HUDEP-2 (cell line): ENCODE measurements around the gene SLC7A5.
"Not testable (repeated sequence)": the region's sequence is repeated elsewhere in the genome, so short reads cannot be mapped to it uniquely, and the experiment has no call there.

Experiments used
- DNase-seq, 76 experiments: peaks; one replicate each; lab custom pipeline; 2025; ENCODE audit not compliant: unreplicated experiment in 76 of 76; lab: John Stamatoyannopoulos, UW

Gene SLC7A5

DNA sequence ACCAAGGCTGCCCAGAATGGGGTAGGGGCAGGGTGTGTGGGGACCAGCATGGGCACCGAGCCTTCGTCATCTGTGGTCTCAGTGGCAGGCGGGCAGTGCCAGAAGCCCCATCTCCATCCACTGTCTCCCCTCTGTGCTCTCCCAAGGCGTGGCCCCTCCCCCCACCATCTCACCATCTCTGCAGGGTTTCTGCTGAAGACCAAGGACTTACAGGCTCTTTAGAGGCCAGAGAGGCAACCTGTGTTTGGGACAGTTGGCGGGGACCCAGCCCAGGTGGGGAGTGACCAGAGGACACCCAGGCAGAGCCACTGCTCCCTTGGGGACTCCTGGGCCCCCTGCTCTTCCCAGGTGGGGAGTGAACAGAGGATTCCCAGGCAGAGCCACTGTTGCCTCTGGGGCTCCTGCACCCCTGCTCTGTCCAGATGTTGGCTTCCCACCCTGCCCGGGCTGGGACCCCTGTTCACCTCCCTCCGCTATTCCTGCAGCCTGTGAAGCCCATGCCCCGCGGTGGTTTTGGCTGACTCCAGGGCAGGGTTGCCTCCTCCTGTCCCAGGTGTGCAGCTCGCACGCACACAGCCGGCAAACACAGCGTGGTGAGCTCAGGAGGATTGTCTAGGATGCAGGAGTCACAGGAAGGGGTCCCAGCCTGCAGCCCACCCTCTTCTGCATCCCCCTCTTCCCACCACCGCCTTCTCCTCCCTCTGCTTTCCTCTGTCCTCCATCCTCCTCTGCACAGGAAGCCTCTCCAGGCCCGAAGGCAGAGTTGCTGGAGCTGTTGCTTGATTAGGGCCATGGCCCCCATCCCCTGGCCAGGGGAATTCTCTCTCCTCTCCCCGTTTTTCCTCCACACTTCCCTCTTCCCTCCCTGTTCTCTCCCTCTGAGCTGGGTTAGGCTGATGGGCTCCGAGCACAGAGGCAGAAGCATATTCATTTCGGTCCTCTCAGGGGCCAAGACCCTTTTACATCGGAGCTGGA lies 45.0 kb downstream of the SLC7A5 start:
- DNase-seq = no peak

DNA sequence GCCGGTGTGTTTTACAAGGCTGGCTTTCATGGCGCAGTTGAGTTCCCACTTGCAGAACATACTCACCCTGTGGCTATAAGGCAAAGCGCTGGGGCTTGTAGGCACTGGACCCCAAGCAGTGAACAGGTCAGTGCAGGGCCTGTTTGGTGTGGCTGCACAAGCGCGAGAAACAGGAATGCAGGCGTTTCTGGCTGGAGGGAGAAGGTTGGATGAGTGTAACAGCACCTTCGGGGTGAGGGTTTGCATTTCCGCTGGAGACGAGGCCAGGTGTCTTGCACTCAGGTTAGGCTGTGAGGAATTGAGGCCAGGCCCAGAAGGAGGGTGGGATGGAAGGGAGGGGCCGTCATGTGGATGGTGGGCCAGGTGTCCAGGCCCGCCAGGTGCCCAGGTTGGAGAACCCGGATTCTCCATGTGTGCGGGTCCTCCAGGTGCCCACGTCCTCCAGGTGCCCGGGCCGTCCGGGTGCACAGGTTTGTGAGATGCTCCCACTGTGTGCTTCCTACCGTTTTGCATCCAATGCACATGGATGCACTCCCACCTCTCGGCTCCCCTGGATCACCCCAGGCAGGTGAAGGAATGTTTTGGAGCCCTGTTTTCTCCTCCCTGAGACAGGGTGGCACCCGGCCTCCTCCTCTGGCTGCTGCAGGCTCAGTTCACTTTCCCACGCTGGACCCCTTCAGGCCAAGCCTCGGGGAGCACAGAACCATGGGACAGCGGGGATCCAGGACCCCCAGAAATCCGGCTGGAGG lies 46.0 kb downstream of the SLC7A5 start:
- DNase-seq = no peak

DNA sequence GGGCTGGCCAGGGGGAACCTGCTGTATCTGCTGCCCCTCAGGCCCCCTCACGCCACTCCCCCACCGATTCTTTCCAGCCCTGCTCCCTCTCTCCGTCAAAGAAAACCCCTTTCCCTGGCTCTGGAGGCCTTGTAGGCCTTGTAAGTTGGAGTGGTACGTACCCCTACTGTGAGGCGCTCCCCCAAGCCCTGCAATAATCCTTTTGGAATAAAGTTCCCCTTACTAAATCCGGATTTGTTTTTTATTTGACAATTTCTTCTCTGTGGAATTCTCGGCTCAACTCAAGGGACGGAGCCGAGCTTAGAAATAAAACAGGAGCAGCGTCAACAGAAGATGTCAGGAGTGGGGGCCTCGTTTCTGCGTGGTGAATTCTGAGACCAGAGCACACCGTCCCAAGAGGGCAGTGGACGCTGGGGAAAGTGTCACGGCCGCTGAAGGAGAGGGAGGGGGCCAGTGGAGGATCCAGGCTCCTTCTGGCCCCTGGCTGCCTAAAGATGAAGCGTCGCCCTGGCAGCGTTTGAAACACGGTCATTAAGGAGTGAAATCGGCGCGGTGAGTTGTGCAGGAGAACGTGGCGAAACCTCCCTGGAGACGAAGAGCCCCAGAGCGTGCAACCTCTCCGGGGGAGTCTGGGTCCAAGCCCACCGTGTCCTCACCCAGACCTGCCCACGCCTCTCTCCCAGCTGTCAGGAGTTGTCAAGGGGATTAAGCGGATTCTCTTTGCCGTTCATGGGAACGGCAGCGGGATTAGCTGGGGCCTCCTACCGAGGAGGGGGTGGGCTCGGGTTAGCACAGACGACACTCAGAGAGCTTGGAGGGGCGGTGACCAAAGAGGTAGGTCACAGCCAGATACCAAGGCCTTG lies 47.0 kb downstream of the SLC7A5 start:
- no peak for DNase-seq

DNA sequence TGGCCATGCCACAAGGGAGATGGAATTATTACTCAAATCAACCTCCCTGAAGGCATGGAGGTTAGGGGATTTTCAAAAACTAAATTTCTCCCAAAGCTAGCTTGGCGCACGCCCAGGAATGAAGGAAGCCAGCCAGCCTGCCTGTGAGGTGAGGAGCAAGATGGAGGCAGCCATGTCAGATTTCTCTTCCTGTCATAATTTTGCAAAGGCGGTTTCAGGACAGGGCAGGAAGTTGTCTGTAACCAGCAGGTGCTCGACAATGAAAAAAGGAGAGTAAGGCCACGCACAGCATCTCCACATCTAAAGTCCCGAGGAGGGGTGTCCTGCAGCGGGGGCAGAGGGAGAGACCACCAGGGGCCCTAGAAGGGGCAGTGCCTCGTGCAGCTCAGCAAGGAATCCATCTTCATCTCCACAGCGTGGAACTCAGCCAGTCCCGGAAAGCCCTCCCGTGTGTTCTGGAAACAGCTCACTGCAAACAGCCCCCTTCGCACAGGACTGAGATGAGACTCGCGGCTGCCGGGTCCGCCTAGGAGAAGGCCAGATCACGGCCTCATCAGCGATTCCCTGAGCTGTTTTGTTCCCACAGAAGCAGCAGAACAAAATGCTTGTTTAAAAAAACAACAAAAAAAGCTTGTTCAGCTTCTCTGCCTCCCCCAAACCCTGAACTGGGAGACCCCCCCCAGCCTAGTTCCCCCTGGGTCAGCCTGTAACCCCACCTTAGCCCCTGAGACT lies 47.8 kb downstream of the SLC7A5 start:
- DNase-seq = no peak

DNA sequence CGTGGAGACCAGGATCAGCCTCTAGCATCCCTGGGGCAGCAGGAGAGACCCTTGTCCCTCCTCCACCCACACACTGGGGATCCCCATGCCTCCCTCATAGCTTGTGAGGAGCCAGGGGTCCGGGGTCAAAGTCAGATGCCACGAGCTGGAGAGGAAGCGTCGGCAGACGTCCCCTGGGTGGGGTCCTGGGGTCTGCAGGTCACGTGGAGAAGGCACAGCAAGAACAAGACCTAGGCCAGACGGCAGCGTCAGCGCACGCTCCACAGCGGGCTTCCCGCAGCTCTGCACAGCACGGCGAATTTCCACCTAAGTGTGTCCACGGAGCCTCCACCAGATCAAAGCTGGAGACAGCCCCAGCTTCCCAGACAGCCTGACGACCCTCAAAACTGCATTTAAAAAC lies 49.3 kb downstream of the SLC7A5 start:
- DNase-seq = no peak

DNA sequence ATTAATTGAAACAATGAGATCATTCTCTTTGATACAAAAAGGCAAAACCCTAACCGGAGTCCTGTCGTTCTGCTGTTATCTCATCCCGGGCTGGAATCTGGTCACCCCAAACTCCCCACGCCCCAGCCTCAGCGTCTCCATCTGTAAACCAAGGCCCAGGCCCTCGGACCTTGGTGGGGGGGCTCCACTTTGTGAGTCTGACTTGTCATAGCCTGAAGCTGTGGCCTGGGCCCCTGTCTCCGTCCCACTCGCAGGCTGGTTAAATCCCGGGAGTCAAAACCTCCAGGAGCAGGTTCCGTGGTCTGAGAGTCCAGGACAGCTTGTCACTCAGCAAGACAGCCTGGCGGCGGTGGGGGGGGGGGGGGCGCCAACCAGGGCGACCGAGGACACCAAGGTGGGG lies 50.0 kb downstream of the SLC7A5 start:
- DNase-seq = no peak

DNA sequence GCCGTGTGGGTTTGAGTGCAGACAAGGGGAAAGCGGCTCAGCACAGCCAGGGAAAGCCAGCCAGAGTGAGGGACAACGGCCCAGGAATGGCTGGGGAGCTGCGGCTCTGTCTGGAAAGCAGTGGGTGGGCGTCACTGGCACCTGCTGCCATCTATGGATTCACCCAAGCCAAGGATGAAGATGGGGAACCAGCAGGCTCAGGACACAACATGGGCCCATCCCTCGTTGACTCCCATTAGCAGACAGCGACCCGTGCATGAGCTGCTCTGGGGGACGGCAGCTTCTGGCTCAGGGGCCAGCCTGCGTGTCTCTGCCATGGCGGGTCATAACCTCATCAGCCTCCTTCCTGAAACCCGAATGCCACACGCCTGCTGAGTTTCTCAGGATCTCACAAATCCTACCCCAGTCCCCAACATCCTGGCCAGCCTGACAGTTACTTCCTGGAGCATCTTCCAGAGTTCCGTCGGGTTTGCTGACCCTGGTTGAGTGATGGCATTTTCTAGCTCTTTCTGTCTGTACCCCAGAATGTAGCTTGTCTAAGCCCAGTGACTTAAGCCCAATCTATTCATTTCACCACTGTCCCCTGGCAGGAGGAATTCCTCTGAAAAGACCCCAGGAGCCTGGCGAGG lies 50.7 kb downstream of the SLC7A5 start:
- no peak for DNase-seq

DNA sequence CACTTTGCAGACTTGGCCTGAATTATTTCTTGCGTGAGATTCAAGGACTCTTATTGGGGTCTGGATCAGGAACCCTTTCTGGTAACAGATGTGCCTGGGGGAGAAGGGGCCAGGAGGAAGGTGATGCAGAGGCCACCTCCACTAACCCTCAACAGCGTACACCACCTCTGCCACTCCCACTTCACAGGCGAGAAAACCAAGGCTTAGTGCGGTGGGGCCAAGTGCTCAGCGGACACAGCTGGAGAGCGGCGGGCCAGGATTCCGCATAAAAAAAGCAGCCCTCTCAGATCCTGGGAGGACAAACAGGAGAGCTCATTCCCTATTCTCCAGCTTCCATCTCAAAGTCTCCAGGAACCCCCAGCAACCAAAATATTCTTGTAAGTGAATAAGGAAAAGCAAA lies 51.4 kb downstream of the SLC7A5 start:
- no peak for DNase-seq

DNA sequence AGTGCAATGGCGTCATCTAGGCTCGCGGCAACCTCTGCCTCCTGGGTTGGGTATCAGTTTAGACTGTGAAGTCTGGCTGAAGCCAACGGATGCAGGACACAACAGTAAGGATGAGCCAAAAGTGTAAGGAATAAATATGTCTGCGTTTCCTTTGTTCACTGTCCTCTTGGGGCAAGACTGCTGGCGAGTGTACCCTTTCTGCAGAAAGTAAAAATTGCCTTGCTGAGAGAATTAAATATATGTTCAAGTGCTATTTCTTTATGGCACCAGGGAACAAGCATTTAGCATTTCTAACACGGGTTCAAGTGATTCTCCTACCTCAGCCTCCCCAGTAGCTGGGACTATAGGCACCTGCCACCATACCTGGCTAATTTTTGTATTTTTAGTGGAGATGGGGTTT lies 51.9 kb downstream of the SLC7A5 start:
- not testable (repeated sequence) for DNase-seq

DNA sequence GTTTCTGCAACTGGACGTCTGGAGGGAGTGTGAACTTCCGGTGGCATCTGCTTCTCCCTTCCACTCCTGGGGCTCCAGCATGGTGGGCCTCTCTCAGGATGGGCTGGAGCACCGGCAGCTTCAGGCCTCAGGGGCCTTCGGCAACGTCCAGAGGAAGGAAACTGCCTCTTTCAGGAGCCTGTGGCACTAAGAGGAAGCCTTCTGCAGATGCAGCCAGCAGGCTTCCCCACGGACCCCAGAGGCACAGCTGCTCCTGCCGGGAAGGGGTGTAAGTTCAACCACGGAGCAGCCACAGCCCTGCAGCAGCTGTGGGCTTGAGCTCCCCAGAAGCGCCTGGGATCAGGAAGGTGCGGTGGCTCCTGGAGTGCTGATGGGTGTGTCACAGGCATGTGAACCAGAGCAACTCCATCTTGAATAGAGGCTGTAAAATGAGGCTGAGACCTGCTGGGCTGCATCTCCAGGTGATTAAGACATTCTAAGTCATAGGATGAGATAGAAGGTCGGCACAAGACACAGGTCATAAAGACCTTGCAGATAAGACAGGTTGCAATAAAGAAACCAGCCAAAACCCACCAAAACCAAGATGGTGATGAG lies 52.7 kb downstream of the SLC7A5 start:
- DNase-seq = no peak

DNA sequence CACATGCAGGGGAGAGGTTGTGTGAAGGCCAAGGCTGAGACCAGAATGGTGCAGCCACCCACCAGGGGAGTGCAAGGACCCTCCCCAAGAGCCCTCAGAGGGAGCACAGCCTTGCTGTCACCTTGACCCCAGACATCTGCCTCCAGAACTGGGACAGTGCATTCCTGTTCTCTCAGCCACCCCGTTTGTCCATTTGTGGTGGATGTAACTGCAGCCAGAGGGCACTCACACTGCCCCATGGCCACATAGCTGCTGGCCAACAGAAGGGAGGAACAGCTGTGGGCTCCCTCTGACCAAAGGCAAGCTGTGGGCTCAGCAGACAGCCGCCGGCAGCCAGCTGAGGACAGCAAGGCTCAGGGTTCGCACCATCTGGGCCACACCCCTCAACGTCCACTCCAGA lies 53.7 kb downstream of the SLC7A5 start:
- DNase-seq = no peak

DNA sequence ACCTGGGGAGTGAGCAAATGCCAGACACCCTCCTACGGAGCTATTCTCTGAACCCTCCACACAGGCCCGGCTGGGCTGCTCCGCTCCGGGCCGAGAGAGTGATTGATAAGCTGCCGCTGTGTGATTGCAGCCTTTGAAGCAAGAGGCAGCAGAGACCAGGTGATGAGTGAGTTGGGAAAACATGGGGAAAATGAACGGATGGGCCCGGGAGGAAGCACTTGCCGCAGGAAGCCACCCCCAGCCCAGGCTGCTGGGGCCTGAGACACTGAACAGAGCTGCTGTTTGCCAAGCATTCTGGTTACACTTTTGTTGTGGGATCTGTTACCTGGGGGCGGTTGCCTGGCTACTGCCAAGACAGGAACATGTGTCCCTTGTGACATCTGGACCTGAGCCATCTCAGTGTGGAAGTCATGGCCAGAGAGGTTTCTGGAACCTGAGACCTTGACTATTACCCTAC lies 57.1 kb downstream of the SLC7A5 start:
- no peak for DNase-seq

DNA sequence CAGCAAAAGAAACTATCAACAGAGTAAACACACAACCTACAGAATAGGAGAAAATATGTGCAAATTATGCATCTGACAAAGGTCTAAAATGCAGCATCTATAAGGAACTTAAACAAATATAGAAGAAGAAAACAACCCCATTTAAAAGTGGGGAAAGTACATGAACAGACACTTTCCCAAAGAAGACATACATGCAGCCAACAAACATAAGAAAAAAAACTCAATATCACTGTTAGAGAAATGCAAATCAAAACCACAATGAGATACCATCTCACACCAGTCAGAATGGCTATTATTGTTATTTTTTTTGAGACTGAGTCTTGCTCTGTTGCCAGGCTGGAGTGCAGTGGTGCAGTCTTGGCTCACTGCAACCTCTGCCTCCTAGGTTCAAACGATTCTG lies 57.9 kb downstream of the SLC7A5 start:
- DNase-seq = not testable (repeated sequence)

DNA sequence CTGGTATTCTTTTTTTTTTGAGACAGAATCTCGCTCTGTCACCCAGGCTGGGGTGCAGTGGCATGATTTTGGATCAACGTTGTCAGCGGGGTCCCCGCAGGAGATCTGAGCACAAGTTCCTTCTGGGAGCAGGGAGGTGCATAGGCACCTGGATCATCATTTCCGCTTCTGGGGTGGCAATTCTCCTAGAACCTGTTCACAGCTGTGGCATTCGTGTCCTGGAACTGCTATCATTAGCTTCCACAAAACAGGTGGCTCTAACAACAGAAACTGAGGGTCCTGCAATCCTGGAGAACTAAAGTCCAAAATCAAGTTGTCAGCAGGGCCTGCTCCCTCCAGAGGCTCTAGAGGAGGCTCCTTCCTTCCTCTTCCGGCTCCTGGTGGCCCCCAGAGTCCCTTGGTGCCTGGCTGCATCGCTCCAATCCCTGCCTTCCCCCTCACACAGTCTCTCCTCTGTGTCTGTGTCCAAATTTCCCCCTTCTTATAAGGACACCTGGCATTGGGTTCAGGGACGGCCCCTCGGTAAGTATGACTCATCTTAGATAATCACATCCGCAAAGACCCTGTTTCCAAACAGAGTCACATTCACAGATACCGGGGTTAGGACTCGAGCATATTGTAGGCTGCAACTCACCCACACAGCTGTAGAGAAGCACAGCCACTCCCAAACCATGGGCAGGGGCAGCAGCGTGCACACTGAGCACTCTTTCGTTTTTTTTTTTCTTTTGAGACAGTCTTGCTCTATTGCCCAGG lies 60.0 kb downstream of the SLC7A5 start:
- no peak for DNase-seq

DNA sequence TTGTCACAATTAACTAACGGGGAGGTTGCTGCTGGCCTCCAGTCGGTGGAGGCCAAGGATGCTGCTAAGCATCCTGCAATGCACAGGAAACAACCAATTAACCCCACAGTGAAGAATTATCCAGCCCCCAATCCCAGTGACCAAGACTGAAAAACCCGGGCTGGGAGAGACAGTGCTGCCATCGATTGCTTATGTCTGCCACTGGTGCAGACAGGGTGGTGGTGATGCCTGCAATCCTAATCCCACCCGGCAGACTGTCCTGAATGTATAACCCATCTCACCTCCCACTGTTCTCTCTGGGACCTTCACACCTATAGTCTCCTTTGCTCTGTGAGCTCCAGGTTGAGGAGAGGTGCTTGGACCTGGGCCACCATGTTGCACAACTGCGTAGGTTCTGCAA lies 61.2 kb downstream of the SLC7A5 start:
- DNase-seq = no peak

DNA sequence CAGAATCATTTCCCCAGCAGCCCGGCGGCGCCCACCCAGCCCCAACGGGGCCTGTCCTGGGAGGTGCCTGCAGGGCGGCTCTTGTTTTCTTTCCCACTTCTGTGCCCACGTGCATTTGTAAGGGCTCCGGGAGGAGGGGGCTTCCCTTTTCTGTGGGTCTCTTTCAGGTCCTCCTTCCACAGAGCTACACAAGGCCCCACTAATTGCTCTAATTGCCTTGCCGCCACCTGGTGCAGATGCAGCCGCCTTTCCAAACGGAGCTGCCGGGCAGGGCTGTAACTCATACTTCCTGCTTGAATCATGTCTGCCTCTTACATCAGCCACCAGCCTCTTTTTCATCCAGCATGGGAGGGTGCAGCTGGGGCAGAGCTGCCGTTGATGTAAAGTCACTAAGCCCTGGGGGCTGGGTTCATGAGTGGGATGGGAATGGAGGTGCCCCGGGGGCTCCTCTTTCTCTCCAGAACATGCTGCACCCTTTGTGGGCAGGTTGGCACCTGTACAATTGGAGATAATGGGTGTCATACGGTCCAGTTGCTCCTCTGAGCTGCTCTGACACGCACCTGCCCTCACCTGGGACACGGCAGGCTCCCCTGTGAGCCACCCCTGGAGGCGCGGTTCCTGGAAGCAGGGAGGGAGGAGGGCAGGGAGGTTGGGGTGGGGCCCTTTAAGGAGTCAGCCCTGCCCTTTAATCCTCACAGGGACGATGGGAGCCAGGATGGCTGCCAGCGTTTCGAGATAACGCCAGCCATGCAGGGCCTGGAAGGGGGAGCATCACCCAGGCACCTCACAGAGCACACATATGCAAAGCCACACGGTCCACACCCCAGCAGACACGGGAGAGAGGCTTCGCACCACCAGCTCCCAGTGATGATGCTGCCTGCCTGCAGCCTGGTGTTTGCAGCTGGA lies 62.4 kb downstream of the SLC7A5 start:
- peak in 69 of 76 experiments; percentile 12 to 87 (median 55) for DNase-seq

DNA sequence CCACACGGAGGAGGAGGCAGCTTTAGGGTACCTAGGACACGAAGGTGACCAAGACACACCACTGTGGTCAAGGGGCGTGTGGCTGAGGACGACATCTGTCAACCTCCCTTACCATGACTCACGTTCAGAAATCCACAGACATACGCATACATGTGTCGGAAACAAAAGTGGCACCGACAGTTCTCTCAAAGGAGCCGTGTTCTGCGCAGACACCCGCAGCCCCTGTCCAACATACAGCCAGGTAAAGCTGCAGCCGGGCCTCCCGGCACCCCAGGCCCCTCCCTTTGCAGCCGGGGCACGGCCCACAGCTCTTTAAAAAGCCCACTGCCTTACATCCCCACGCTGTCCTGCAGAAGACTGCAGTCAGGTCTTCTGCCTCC lies 63.1 kb downstream of the SLC7A5 start:
- DNase-seq = no peak

DNA sequence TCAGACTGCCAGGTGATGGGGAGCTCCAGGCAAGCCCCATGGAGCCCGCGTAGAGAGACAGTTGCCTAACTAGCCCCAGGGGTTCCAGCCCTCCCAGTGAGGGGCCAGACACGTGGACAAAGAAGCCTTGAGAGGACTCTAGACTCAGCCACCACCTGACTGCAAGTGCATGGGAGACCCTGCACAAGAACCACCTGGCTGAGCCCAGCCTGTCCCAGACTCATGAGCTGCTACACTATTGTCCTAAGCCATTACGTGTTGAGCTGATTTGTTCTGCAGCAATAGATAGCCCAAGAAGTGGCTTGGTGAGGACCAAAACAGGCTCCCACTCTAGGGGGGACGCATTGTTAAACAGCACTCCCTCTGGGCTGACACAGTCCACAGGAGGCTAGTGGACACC lies 65.9 kb downstream of the SLC7A5 start:
- DNase-seq = no peak
